ENCODE results near the gene SMCO2.

GRCh38 chr12:27463511-27464219 is 17.1 kb downstream of the SMCO2 start:
- no peak for TF ChIP-seq CTCF (IDR thresholded peaks at IDR 0.05)
- TF ChIP-seq EP300 (IDR thresholded peaks at IDR 0.05) = no peak
- TF ChIP-seq POLR2A (IDR thresholded peaks at IDR 0.05) = no peak
